Measurements from ENCODE around the gene EXOC6B. TPM values are rescaled to one million over a fixed set of nuclear protein-coding genes. Genes with fewer than 3 reads are reported as not detected.
A peak's percentile ranks its signal among the peaks of the same experiment; 100 is the strongest.

Gene EXOC6B
- total RNA-seq, 1 experiment from 2014 or later, result 40.1 TPM

- Histone ChIP-seq H4K91ac (ENCODE audit: insufficient read length, low read depth, low read length) (no peak overlapping the region), H2AK5ac (ENCODE audit: insufficient read length, low read length) (no peak overlapping the region), H2AFZ (ENCODE audit: low read length) (no peak overlapping the region), H3K4ac (ENCODE audit: low read depth, low read length) (no peak overlapping the region), H2BK5ac (ENCODE audit: insufficient read length, low read length) (no peak overlapping the region), H3K4me2 (ENCODE audit: insufficient read depth, insufficient read length, low read length) (no peak overlapping the region), H3K9ac (ENCODE audit: extremely low read depth, insufficient read length, low read length) (no peak overlapping the region), H3K14ac (ENCODE audit: insufficient read depth, low read length) (no peak overlapping the region), H3K18ac (ENCODE audit: insufficient read length, low read depth, low read length) (no peak overlapping the region), H3K4me1 (ENCODE audit: insufficient read depth, low read length) (no peaks in the 10 kb centered on the region), H3K56ac (ENCODE audit: insufficient read length, low read depth, low read length) (no peak overlapping the region), H3K27ac (ENCODE audit: insufficient read length, low read depth, low read length) (no peak overlapping the region), H2BK120ac (ENCODE audit: low read depth, low read length, poor library complexity, severe bottlenecking) (no peak overlapping the region), H4K20me1 (ENCODE audit: control insufficient read depth, insufficient read depth, insufficient read length) (no peaks in the 10 kb centered on the region), H4K5ac (ENCODE audit: insufficient read length, low read depth, low read length) (no peak overlapping the region), H3K23me2 (ENCODE audit: insufficient read length, low read depth, low read length, poor library complexity, severe bottlenecking) (no peaks in the 10 kb centered on the region), H4K8ac (replicated peaks; ENCODE audit: insufficient read length, low read depth, low read length) (no peak overlapping the region), H3K79me2 (ENCODE audit: insufficient read depth, low read length) (no peaks in the 10 kb centered on the region), H3K23ac (ENCODE audit: insufficient read length, low read depth, low read length) (no peak overlapping the region), H2BK20ac (ENCODE audit: low read depth, low read length, poor library complexity, severe bottlenecking) (no peak overlapping the region), H3K9me3 (ENCODE audit: control insufficient read depth, low read depth, low read length) (no peaks in the 10 kb centered on the region), H3K27me3 (ENCODE audit: insufficient read depth, low read length) (no peaks in the 10 kb centered on the region), H3T11ph (ENCODE audit: low read length) (no peak overlapping the region), H3K79me1 (ENCODE audit: insufficient read depth, low read depth, low read length, poor library complexity, severe bottlenecking) (no peaks in the 10 kb centered on the region), H2BK15ac (ENCODE audit: low read depth, low read length) (no peak overlapping the region), H2BK12ac (ENCODE audit: insufficient read length, low read depth, low read length) (no peak overlapping the region)
- DNase-seq, result no peak
- TF ChIP-seq CTCF (conservative IDR thresholded peaks at IDR 0.05), result no peak
- Mint-ChIP-seq H3K27me3 (ENCODE audit: low read depth) (no peaks in the 10 kb centered on the region), H3K4me1 (peaks cover 12 to 18% of the 10 kb centered on the region in 2 experiments), H3K27ac (peak overlapping the region in 2 of 3 experiments; percentile 6 to 59; a peak in 2 of 7 replicates), H3K9me3 (peaks cover 0 to 2% of the 10 kb centered on the region in 2 experiments; a peak in 2 of 5 replicates), H3K4me3 (no peak overlapping the region), H3K36me3 (ENCODE audit: insufficient read depth in 1 of 3, low read depth in 3 of 3) (peaks cover 0 to 2% (median 0%) of the 10 kb centered on the region in 3 experiments; a peak in 2 of 7 replicates)
- WGBS (ENCODE audit: extremely low coverage, insufficient read length, low lambda C conversion rate), result no CpG with 5 or more reads among the region's 2 CpGs
These were observed 475.0 kb downstream of the EXOC6B start for GRCh38 chr2:72350852-72351251.
